Smooth muscle cell (in vitro differentiated cells): ENCODE data around the gene RPL31. TPM values are rescaled to one million over a fixed set of nuclear protein-coding genes. Genes with fewer than 3 reads are reported as not detected.
A peak's percentile ranks its signal among the peaks of the same experiment; 100 is the strongest.

Experiments used
- DNase-seq: peaks from one replicate; lab custom pipeline; 2025; ENCODE audit not compliant: unreplicated experiment; lab: John Stamatoyannopoulos, UW
- H2AFZ ChIP-seq: fragments of 200-600 bp; sonication (generic); 2 replicates; pipeline ENCODE4 v1.6.0; 2016; ENCODE audit warnings: antibody characterized with exemption, low read depth, mild to moderate bottlenecking
- H3F3A ChIP-seq: fragments of 200-600 bp; sonication (generic); 2 replicates; pipeline ENCODE4 v1.6.0; 2017; ENCODE audit warnings: antibody characterized with exemption, low read depth
- H3K27ac ChIP-seq: fragments of 200-600 bp; sonication (generic); 2 replicates; pipeline ENCODE4 v1.5.1; 2016; ENCODE audit warnings: low read depth, mild to moderate bottlenecking
- H3K27me3 ChIP-seq: fragments of 200-600 bp; sonication (generic); 2 replicates; pipeline ENCODE4 v1.6.1; 2016; ENCODE audit warnings: low read depth, mild to moderate bottlenecking
- H3K36me3 ChIP-seq: fragments of 200-600 bp; sonication (generic); 2 replicates; pipeline ENCODE4 v1.5.1; 2016; ENCODE audit warnings: low read depth
- H3K4me1 ChIP-seq: fragments of 200-600 bp; sonication (generic); 2 replicates; pipeline ENCODE4 v1.5.1; 2016; ENCODE audit warnings: low read depth
- H3K4me2 ChIP-seq: fragments of 200-600 bp; sonication (generic); 2 replicates; pipeline ENCODE4 v1.6.0; 2016; ENCODE audit warnings: mild to moderate bottlenecking
- H3K4me3 ChIP-seq: fragments of 200-600 bp; sonication (generic); 2 replicates; pipeline ENCODE4 v1.5.1; 2016; ENCODE audit warnings: mild to moderate bottlenecking
- H3K79me2 ChIP-seq: fragments of 200-600 bp; sonication (generic); 2 replicates; pipeline ENCODE4 v1.6.0; 2016; ENCODE audit warnings: low read depth, mild to moderate bottlenecking
- H3K9ac ChIP-seq: fragments of 200-600 bp; sonication (generic); 2 replicates; pipeline ENCODE4 v1.6.0; 2016; ENCODE audit warnings: low read depth
- H3K9me3 ChIP-seq: fragments of 200-600 bp; sonication (generic); replicated peaks from 2 replicates; pipeline ENCODE4 v1.5.1; 2016; ENCODE audit warnings: low read depth
- H4K20me1 ChIP-seq: fragments of 200-600 bp; sonication (generic); 2 replicates; pipeline ENCODE4 v1.6.0; 2016; ENCODE audit warnings: low read depth
- CTCF ChIP-seq: fragments of 200-600 bp; sonication (generic); IDR thresholded peaks from 2 replicates; pipeline ENCODE4 v1.5.1; 2017; ENCODE audit warnings: borderline replicate concordance, mild to moderate bottlenecking, antibody characterized with exemption; ENCODE audit not compliant: insufficient read depth, poor library complexity, severe bottlenecking
- WGBS: methylation state at CpG from one replicate; pipeline ENCODE4 v1.1.7; 2016; ENCODE audit warnings: low lambda C conversion rate; 5-methylcytosine and 5-hydroxymethylcytosine counted together
- polyA plus RNA-seq: library from polyadenylated mRNA; unstranded; fragments of >200 nt; fragmentation: Nextera tagmentation; extraction: Ambion mirVana; gene quantifications from 2 replicates; pipeline ENCODE4 v1.2.1, GENCODE V29; 2016
- total RNA-seq: library from RNA; depleted of rRNA; stranded (reverse); fragments of >200 nt; gene quantifications from 2 replicates; pipeline ENCODE4 v1.2.3, GENCODE V29; 2014

RPL31 gene
- total and polyA plus RNA-seq, 2 experiments from 2014 or later: 1,320 to 1,508 TPM

DNA sequence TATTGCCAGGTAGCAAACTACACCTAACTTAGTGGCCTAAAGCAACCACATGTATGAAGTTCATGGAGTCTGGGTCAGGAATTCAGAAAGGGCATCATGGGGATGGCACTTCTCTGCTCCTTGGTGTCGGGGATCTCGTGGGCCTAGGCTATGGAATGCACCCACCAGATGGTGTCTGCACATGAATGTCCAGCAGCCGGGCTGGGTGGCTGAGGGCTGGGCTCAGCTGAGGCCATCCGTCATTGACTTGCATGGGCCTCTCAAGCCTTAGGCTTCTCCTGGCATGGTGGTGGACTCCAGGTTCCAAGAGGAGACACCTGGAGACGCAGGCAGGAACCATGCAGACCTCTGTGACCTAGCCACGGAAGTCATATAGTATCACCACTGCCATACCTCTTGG, 26.0 kb upstream of the RPL31 start:
- H3K36me3 ChIP-seq: no peaks in the 10 kb centered on the region
- peaks cover 18% of the 10 kb centered on the region for H3F3A ChIP-seq
- no peaks in the 10 kb centered on the region for H3K9me3 ChIP-seq
- H3K9ac ChIP-seq: no peak overlapping the region
- H3K27me3 ChIP-seq: no peaks in the 10 kb centered on the region
- H3K27ac ChIP-seq: peak overlapping the region; percentile 95
- WGBS: 92% methylated on average over 6 of the region's 6 CpGs
- no peaks in the 10 kb centered on the region for H3K79me2 ChIP-seq
- H3K4me1 ChIP-seq: no peaks in the 10 kb centered on the region
- no peak overlapping the region for H2AFZ ChIP-seq
- DNase-seq: no peak
- TF ChIP-seq CTCF: no peak
- no peaks in the 10 kb centered on the region for H4K20me1 ChIP-seq
- no peak overlapping the region for H3K4me3 ChIP-seq
- H3K4me2 ChIP-seq: peak overlapping the region; percentile 74

GRCh38 chr2:100976645-100977391, 25.3 kb upstream of the RPL31 start:
- Histone ChIP-seq H4K20me1 (no peaks in the 10 kb centered on the region), H3F3A (peaks cover 18% of the 10 kb centered on the region), H3K9ac (peak overlapping the region; percentile 73), H3K79me2 (no peaks in the 10 kb centered on the region), H3K9me3 (no peaks in the 10 kb centered on the region), H2AFZ (no peak overlapping the region), H3K4me1 (no peaks in the 10 kb centered on the region), H3K27me3 (no peaks in the 10 kb centered on the region), H3K4me2 (peak overlapping the region; percentile 74), H3K27ac (peak overlapping the region; percentile 95), H3K36me3 (no peaks in the 10 kb centered on the region), H3K4me3 (peak overlapping the region; percentile 8)
- peak; percentile 48 for DNase-seq
- 10% methylated on average over 19 of the region's 19 CpGs for WGBS
- TF ChIP-seq CTCF: no peak

GRCh38 chr2:100977511-100977910, 24.6 kb upstream of the RPL31 start:
- no peak overlapping the region for H3K4me3 ChIP-seq
- TF ChIP-seq CTCF: no peak
- H3K4me2 ChIP-seq: peak overlapping the region; percentile 74
- no peaks in the 10 kb centered on the region for H3K4me1 ChIP-seq
- no peaks in the 10 kb centered on the region for H3K79me2 ChIP-seq
- no peak overlapping the region for H2AFZ ChIP-seq
- no peaks in the 10 kb centered on the region for H3K36me3 ChIP-seq
- WGBS: 88% methylated on average over 12 of the region's 12 CpGs
- no peaks in the 10 kb centered on the region for H3K9me3 ChIP-seq
- no peak for DNase-seq
- peak overlapping the region; percentile 73 for H3K9ac ChIP-seq
- peaks cover 18% of the 10 kb centered on the region for H3F3A ChIP-seq
- H4K20me1 ChIP-seq: no peaks in the 10 kb centered on the region
- H3K27me3 ChIP-seq: no peaks in the 10 kb centered on the region
- peak overlapping the region; percentile 95 for H3K27ac ChIP-seq

GRCh38 chr2:100978582-100979191, 23.4 kb upstream of the RPL31 start:
- Histone ChIP-seq H3K27ac (peak overlapping the region; percentile 95), H3K4me3 (no peak overlapping the region), H3K27me3 (no peaks in the 10 kb centered on the region), H2AFZ (no peak overlapping the region), H3K36me3 (no peaks in the 10 kb centered on the region), H3K9me3 (no peaks in the 10 kb centered on the region), H3K4me1 (no peaks in the 10 kb centered on the region), H3K4me2 (no peak overlapping the region), H3K79me2 (no peaks in the 10 kb centered on the region), H4K20me1 (no peaks in the 10 kb centered on the region), H3F3A (peaks cover 18% of the 10 kb centered on the region), H3K9ac (peak overlapping the region; percentile 35)
- no peak for TF ChIP-seq CTCF
- WGBS: 71% methylated on average over 16 of the region's 16 CpGs
- DNase-seq: no peak
